Hepatic stellate cell (primary cell): Measurements from ENCODE around the gene ADORA2B.

Experiments used
- DNase-seq: peaks from one replicate; pipeline ENCODE4 v3.0.0; 2011; ENCODE audit warnings: low spot score

The ADORA2B gene

GRCh38 chr17:15996322-15996721, 51.4 kb downstream of the ADORA2B start:
- DNase-seq = no peak

GRCh38 chr17:15998031-15998562, 53.2 kb downstream of the ADORA2B start:
- no peak for DNase-seq

GRCh38 chr17:15999141-15999973, 54.4 kb downstream of the ADORA2B start, which contains the start of the genes TTC19 and ZSWIM7:
TSS of gene TTC19 (plus strand) at chr17:15999824. CDS start at chr17:15999849, 25 bp downstream.
TSS of gene ZSWIM7 (minus strand) at chr17:15999704. CDS start at chr17:15999594, 110 bp downstream.
- DNase-seq = peak; percentile 96

GRCh38 chr17:15999974-16000827, 55.3 kb downstream of the ADORA2B start:
- DNase-seq = peak; percentile 35

GRCh38 chr17:16001226-16001897, 56.4 kb downstream of the ADORA2B start:
- DNase-seq = no peak

- no peak for DNase-seq
Observed at GRCh38 chr17:16002708-16003260, 57.9 kb downstream of the ADORA2B start.

- DNase-seq = no peak
Observed at GRCh38 chr17:16003841-16004240, 58.9 kb downstream of the ADORA2B start.

- no peak for DNase-seq
Observed at GRCh38 chr17:16005636-16006035, 60.7 kb downstream of the ADORA2B start.

GRCh38 chr17:16007439-16007838, 62.5 kb downstream of the ADORA2B start:
- DNase-seq = no peak

GRCh38 chr17:16013943-16014407, 69.0 kb downstream of the ADORA2B start:
- DNase-seq = peak; percentile 41

GRCh38 chr17:16019347-16019746, 74.4 kb downstream of the ADORA2B start:
- DNase-seq = no peak

- no peak for DNase-seq
Observed at GRCh38 chr17:16023881-16024280, 79.0 kb downstream of the ADORA2B start.

- DNase-seq = no peak
Observed at GRCh38 chr17:16025202-16025601, 80.3 kb downstream of the ADORA2B start.
